PC-3 (cell line): ENCODE results near the gene GTPBP2. TPM values are rescaled to one million over a fixed set of nuclear protein-coding genes. Genes with fewer than 3 reads are reported as not detected.

ENCODE experiments used
- ATAC-seq: fragments of 200-7000 bp; cut with Tn5 transposase; 2 replicates; pipeline ENCODE4 v1.9.1; 2020; ENCODE audit warnings: mild to moderate bottlenecking, moderate library complexity
- BruUV-seq: library from RNA; stranded (reverse); fragments of 400-500 nt; replicated peaks from 2 replicates; lab custom pipeline; 2021; lab: Mats Ljungman, UMichigan
- CTCF ChIA-PET: fragments of 300-600 bp; sonication (Branson Sonifier 250); formaldehyde crosslinking; loops from one replicate; lab custom pipeline; 2022; ENCODE audit warnings: antibody characterized with exemption; lab: Charles Lee
- POLR2A ChIA-PET: fragments of 300-600 bp; sonication (Branson Sonifier 250); formaldehyde crosslinking; loops from one replicate; lab custom pipeline; 2022; ENCODE audit warnings: antibody characterized with exemption; ENCODE audit not compliant: unreplicated experiment; lab: Charles Lee
- DNase-seq: peaks from one replicate; pipeline ENCODE4 v3.0.0-alpha.2; 2015
- H2AFZ ChIP-seq: fragments of 300-600 bp; sonication (generic); 2 replicates; pipeline ENCODE4 v1.6.0; 2016; ENCODE audit warnings: antibody characterized with exemption, low read length
- H3F3A ChIP-seq: fragments of 300-600 bp; sonication (generic); one replicate; pipeline ENCODE4 v1.6.0; 2017; ENCODE audit warnings: antibody characterized with exemption, low read length, control low read depth, mild to moderate bottlenecking; ENCODE audit not compliant: unreplicated experiment
- H3K27ac ChIP-seq: fragments of 300-600 bp; sonication (generic); 2 replicates; pipeline ENCODE4 v1.5.1; 2016; ENCODE audit warnings: mild to moderate bottlenecking, low read length
- H3K27me3 ChIP-seq: fragments of 300-600 bp; sonication (generic); 2 replicates; pipeline ENCODE4 v1.6.1; 2016; ENCODE audit warnings: low read length, mixed read lengths
- H3K36me3 ChIP-seq: fragments of 300-600 bp; sonication (generic); 2 replicates; pipeline ENCODE4 v1.6.1; 2016; ENCODE audit warnings: low read depth, mixed run types, low read length, mixed read lengths
- H3K4me1 ChIP-seq: fragments of 300-600 bp; sonication (generic); 2 replicates; pipeline ENCODE4 v1.5.1; 2016; ENCODE audit warnings: low read length; ENCODE audit not compliant: insufficient read depth
- H3K4me2 ChIP-seq: fragments of 300-600 bp; sonication (generic); 2 replicates; pipeline ENCODE4 v1.6.0; 2016; ENCODE audit warnings: low read length
- H3K4me3 ChIP-seq: fragments of 300-600 bp; sonication (generic); 2 replicates; pipeline ENCODE4 v1.5.1; 2016; ENCODE audit warnings: mild to moderate bottlenecking, low read length, mixed read lengths
- H3K79me2 ChIP-seq: fragments of 300-600 bp; sonication (generic); 2 replicates; pipeline ENCODE4 v1.6.1; 2017; ENCODE audit warnings: low read length, mixed read lengths
- H3K9ac ChIP-seq: fragments of 300-600 bp; sonication (generic); 2 replicates; pipeline ENCODE4 v1.6.0; 2016; ENCODE audit warnings: mild to moderate bottlenecking, low read length
- H3K9me2 ChIP-seq: fragments of 300-600 bp; sonication (generic); replicated peaks from 2 replicates; pipeline ENCODE4 v1.6.1; 2016; ENCODE audit warnings: mixed run types, low read length, mixed read lengths
- H3K9me3 ChIP-seq: fragments of 300-600 bp; sonication (generic); 2 replicates; pipeline ENCODE4 v1.6.1; 2016; ENCODE audit warnings: low read length, mixed read lengths
- H4K20me1 ChIP-seq: fragments of 300-600 bp; sonication (generic); 2 replicates; pipeline ENCODE4 v1.6.1; 2016; ENCODE audit warnings: low read length, mixed read lengths
- EZH2 ChIP-seq: fragments of 300-600 bp; sonication (generic); IDR thresholded peaks from one replicate; pipeline ENCODE4 v1.6.1; 2017; ENCODE audit warnings: antibody characterized with exemption, mild to moderate bottlenecking, low read length; ENCODE audit not compliant: unreplicated experiment
- EZH2phosphoT487 ChIP-seq: fragments of 300-600 bp; sonication (generic); IDR thresholded peaks from 2 replicates; pipeline ENCODE4 v1.6.1; 2018; ENCODE audit warnings: mild to moderate bottlenecking, antibody characterized with exemption, low read length, borderline replicate concordance
- intact Hi-C: fragments of 100-400 bp; cut with micrococcal nuclease; formaldehyde crosslinking; loops from 2 replicates; pipeline ENCODE4 v1.9.0; 2023
- total RNA-seq: library from RNA; depleted of rRNA; stranded (reverse); fragments of >200 nt; gene quantifications from 2 replicates; pipeline ENCODE4 v1.2.3, GENCODE V29; 2014
- TF ChIP-seq, protein P1 (sequence below): fragments of 300-600 bp; sonication (generic); conservative IDR thresholded peaks from 2 replicates; pipeline ENCODE4 v1.5.1; 2017; ENCODE audit warnings: antibody characterized with exemption, low read depth, mild to moderate bottlenecking, low read length

GTPBP2 gene
- total RNA-seq, 1 experiment from 2014 or later: 38.1 TPM

DNA sequence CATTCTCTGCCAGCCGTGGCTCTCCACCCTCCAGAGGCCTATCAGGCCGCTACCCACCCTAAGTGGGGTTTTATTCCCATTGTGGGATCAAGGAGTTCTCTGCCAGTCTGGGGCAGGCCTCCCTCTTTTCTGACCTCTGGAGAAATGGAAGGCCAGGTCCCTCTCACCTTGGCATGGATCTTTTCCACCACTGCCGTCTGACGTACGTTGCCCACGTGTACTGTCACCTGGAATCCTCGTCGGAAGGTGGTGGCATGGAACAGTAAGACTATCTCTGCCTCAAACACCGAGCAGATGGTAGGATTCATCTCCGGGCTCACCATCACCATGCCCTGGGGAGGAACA, 7.3 kb downstream of the GTPBP2 start:
- Histone ChIP-seq H3K36me3 (peaks cover 49% of the 10 kb centered on the region), H3K4me3 (no peak overlapping the region), H3K9me2 (no peaks in the 10 kb centered on the region), H3K27me3 (no peaks in the 10 kb centered on the region), H3K9ac (no peak overlapping the region), H3F3A (peaks cover 4% of the 10 kb centered on the region), H2AFZ (no peak overlapping the region), H4K20me1 (no peaks in the 10 kb centered on the region), H3K9me3 (no peaks in the 10 kb centered on the region), H3K27ac (no peak overlapping the region), H3K4me2 (no peak overlapping the region), H3K79me2 (peaks cover 11% of the 10 kb centered on the region), H3K4me1 (peaks cover 4% of the 10 kb centered on the region)
- no TSS peak for BruUV-seq
- DNase-seq (no peak), ATAC-seq (no peak)
- ChIA-PET CTCF (no interaction called here), POLR2A (no interaction called here)
- intact Hi-C loops: no loop called here
- no peak for TF ChIP-seq EZH2phosphoT487
- no peak for TF ChIP-seq EZH2
- TF ChIP-seq, protein P1, sequence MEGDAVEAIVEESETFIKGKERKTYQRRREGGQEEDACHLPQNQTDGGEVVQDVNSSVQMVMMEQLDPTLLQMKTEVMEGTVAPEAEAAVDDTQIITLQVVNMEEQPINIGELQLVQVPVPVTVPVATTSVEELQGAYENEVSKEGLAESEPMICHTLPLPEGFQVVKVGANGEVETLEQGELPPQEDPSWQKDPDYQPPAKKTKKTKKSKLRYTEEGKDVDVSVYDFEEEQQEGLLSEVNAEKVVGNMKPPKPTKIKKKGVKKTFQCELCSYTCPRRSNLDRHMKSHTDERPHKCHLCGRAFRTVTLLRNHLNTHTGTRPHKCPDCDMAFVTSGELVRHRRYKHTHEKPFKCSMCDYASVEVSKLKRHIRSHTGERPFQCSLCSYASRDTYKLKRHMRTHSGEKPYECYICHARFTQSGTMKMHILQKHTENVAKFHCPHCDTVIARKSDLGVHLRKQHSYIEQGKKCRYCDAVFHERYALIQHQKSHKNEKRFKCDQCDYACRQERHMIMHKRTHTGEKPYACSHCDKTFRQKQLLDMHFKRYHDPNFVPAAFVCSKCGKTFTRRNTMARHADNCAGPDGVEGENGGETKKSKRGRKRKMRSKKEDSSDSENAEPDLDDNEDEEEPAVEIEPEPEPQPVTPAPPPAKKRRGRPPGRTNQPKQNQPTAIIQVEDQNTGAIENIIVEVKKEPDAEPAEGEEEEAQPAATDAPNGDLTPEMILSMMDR: no peak

DNA sequence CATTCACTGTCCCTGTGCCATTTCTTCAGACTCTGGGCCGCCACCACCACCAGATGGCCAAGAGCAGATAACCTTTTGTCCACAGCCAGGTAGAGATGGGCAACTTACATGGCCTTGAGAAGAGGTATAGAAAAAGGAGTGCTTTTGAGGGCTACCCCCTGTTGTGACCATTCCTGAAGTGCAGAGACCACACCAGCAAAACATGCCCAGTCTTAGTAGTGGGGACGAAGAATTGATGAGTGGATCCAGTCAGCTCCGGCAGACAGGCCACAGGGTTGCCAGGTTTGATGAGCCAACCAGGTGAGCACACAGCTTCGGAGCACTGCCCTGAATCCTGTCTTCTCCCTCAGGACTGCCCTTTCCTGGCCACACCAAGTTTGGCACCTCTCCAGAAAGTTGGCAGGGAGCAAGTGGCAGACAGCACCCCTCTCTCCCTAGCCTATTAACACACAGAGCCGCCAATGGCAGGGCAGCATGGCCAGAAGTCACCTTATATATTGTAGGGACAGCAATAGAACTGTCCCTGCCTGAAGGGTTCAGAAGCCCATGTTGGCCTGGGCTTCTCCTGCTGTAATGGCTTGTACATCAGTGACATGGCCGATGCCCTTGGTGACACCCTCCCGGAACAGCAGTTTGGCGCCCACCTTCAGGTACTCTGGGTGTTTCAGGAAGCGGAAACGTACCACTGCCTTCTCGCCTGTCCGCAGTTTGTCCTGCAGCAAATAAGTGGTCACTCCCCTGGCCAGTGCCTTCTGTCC, 7.8 kb downstream of the GTPBP2 start:
- intact Hi-C loops: no loop called here
- H3K4me1 ChIP-seq: no peaks in the 10 kb centered on the region
- no TSS peak for BruUV-seq

More for the DNA sequence above, 7.8 kb downstream of the GTPBP2 start:
- Histone ChIP-seq H4K20me1 (no peaks in the 10 kb centered on the region), H3K27ac (no peak overlapping the region), H3K9me3 (no peaks in the 10 kb centered on the region), H3K9ac (no peak overlapping the region), H3K4me2 (no peak overlapping the region), H3K36me3 (peaks cover 49% of the 10 kb centered on the region), H3F3A (peaks cover 4% of the 10 kb centered on the region), H3K4me3 (no peak overlapping the region), H3K9me2 (no peaks in the 10 kb centered on the region), H2AFZ (no peak overlapping the region), H3K79me2 (peaks cover 6% of the 10 kb centered on the region), H3K27me3 (no peaks in the 10 kb centered on the region)
- TF ChIP-seq, protein P1: no peak
- TF ChIP-seq EZH2phosphoT487 (no peak), EZH2 (no peak)
- ChIA-PET POLR2A (no interaction called here), CTCF (no interaction called here)
- no peak for ATAC-seq
- DNase-seq: no peak
